IMR-90 (cell line): ENCODE measurements around the gene SIGLEC6. TPM values are rescaled to one million over a fixed set of nuclear protein-coding genes. Genes with fewer than 3 reads are reported as not detected.

Experiments
- ATAC-seq: fragments of 200-7000 bp; cut with Tn5 transposase; 2 replicates; pipeline ENCODE4 v1.9.1; 2020; ENCODE audit warnings: low read depth, mild to moderate bottlenecking, moderate library complexity
- BruUV-seq: library from RNA; stranded (reverse); fragments of 400-500 nt; replicated peaks from 2 replicates; lab custom pipeline; 2021; lab: Mats Ljungman, UMichigan
- CTCF ChIA-PET: fragments of 300-600 bp; formaldehyde crosslinking; extraction: SDS; loops from one replicate; lab custom pipeline; 2021; ENCODE audit warnings: antibody characterized with exemption; lab: Yijun Ruan, JAX
- POLR2A ChIA-PET: fragments of 300-600 bp; sonication (Branson Sonifier 250); formaldehyde crosslinking; loops from one replicate; lab custom pipeline; 2022; ENCODE audit warnings: antibody characterized with exemption; ENCODE audit not compliant: unreplicated experiment; lab: Charles Lee
- DNase-seq: peaks from one replicate; pipeline ENCODE4 v3.0.0; 2013
- H2AFZ ChIP-seq: replicated peaks from 2 replicates; pipeline ENCODE3; 2013; ENCODE audit warnings: low read length, mild to moderate bottlenecking; ENCODE audit not compliant: poor library complexity
- H2AK5ac ChIP-seq: 2 replicates; pipeline ENCODE4 v1.6.1; 2013; ENCODE audit warnings: low read depth, low read length, inconsistent platforms
- H2AK9ac ChIP-seq: replicated peaks from 2 replicates; pipeline ENCODE3; 2013; ENCODE audit warnings: mild to moderate bottlenecking, low read depth, low read length, moderate library complexity; ENCODE audit not compliant: poor library complexity
- H2BK120ac ChIP-seq: 2 replicates; pipeline ENCODE4 v1.6.1; 2013; ENCODE audit warnings: low read depth, low read length, inconsistent platforms
- H2BK15ac ChIP-seq: 3 replicates; pipeline ENCODE4 v1.6.1; 2013; ENCODE audit warnings: low read depth, low read length, inconsistent platforms
- H2BK20ac ChIP-seq: 2 replicates; pipeline ENCODE4 v1.6.1; 2013; ENCODE audit warnings: low read depth, mild to moderate bottlenecking, inconsistent platforms, low read length, moderate library complexity
- H2BK5ac ChIP-seq: 2 replicates; pipeline ENCODE4 v1.6.1; 2013; ENCODE audit warnings: mild to moderate bottlenecking, low read depth, low read length, inconsistent platforms; ENCODE audit not compliant: poor library complexity, severe bottlenecking
- H3K14ac ChIP-seq: replicated peaks from 2 replicates; pipeline ENCODE4 v1.6.1; 2013; ENCODE audit warnings: low read depth, low read length, inconsistent platforms
- H3K18ac ChIP-seq: 2 replicates; pipeline ENCODE4 v1.6.1; 2013; ENCODE audit warnings: low read depth, low read length, control low read depth
- H3K23ac ChIP-seq: 2 replicates; pipeline ENCODE4 v1.6.1; 2013; ENCODE audit warnings: low read depth, low read length, inconsistent platforms
- H3K27ac ChIP-seq: 2 replicates; pipeline ENCODE4 v1.5.1; 2013; ENCODE audit warnings: mild to moderate bottlenecking, control low read depth, low read length; ENCODE audit not compliant: insufficient read depth
- H3K27me3 ChIP-seq: 2 replicates; pipeline ENCODE4 v1.6.1; 2013; ENCODE audit warnings: low read length; ENCODE audit not compliant: control insufficient read depth, insufficient read depth
- H3K36me3 ChIP-seq: 2 replicates; pipeline ENCODE4 v1.6.1; 2013; ENCODE audit warnings: low read length, mixed read lengths; ENCODE audit not compliant: control insufficient read depth, insufficient read depth
- H3K4ac ChIP-seq: 2 replicates; pipeline ENCODE4 v1.6.1; 2013; ENCODE audit warnings: low read depth, low read length, inconsistent platforms
- H3K4me1 ChIP-seq: 2 replicates; pipeline ENCODE4 v1.6.1; 2013; ENCODE audit warnings: low read length, mixed read lengths; ENCODE audit not compliant: control insufficient read depth, insufficient read depth
- H3K4me2 ChIP-seq: 2 replicates; pipeline ENCODE4 v1.6.1; 2013; ENCODE audit warnings: low read depth, mild to moderate bottlenecking, control low read depth, low read length, moderate library complexity
- H3K4me3 ChIP-seq: 2 replicates; pipeline ENCODE4 v1.5.1; 2013; ENCODE audit warnings: low read depth, mild to moderate bottlenecking, control low read depth, low read length, moderate library complexity; ENCODE audit not compliant: insufficient read depth
- H3K56ac ChIP-seq: 2 replicates; pipeline ENCODE4 v1.6.1; 2013; ENCODE audit warnings: low read length, inconsistent platforms; ENCODE audit not compliant: insufficient read depth; ENCODE audit errors: extremely low read depth
- H3K79me1 ChIP-seq, 2 experiments: 2 replicates each; pipeline ENCODE4 v1.6.1; 2013; ENCODE audit warnings: low read length in 2 of 2, inconsistent platforms in 1 of 2, low read depth in 1 of 2
- H3K9ac ChIP-seq: 2 replicates; pipeline ENCODE4 v1.6.1; 2013; ENCODE audit warnings: low read depth, low read length, control low read depth
- H3K9me1 ChIP-seq: 2 replicates; pipeline ENCODE4 v1.6.1; 2013; ENCODE audit warnings: low read length, inconsistent platforms; ENCODE audit not compliant: insufficient read depth
- H3K9me3 ChIP-seq: 2 replicates; pipeline ENCODE4 v1.6.1; 2013; ENCODE audit warnings: low read length; ENCODE audit not compliant: control insufficient read depth, insufficient read depth
- H4K20me1 ChIP-seq: 2 replicates; pipeline ENCODE4 v1.6.1; 2013; ENCODE audit warnings: low read length, inconsistent platforms; ENCODE audit not compliant: insufficient read depth
- H4K5ac ChIP-seq: 2 replicates; pipeline ENCODE4 v1.6.1; 2013; ENCODE audit warnings: mild to moderate bottlenecking, low read depth, low read length, control low read depth
- H4K8ac ChIP-seq, 2 experiments: 2 replicates each; pipeline ENCODE4 v1.6.1; 2013; ENCODE audit warnings: low read depth in 2 of 2, low read length in 2 of 2, control low read depth in 1 of 2, inconsistent platforms in 1 of 2
- H4K91ac ChIP-seq: 2 replicates; pipeline ENCODE4 v1.6.1; 2013; ENCODE audit warnings: low read depth, low read length, inconsistent platforms; ENCODE audit not compliant: insufficient read depth
- BHLHE40 ChIP-seq: fragments of 150-350 bp; IDR thresholded peaks from 2 replicates; pipeline ENCODE4 v1.6.1; 2016; ENCODE audit warnings: mild to moderate bottlenecking, low read depth, low read length
- CEBPB ChIP-seq: IDR thresholded peaks from 2 replicates; pipeline ENCODE4 v1.6.1; 2012; ENCODE audit warnings: low read depth, low read length, improper control_type of control experiment
- MAFK ChIP-seq: IDR thresholded peaks from 2 replicates; pipeline ENCODE4 v1.6.1; 2012; ENCODE audit warnings: low read depth, low read length, improper control_type of control experiment
- MAZ ChIP-seq: IDR thresholded peaks from 2 replicates; pipeline ENCODE4 v1.6.1; 2012; ENCODE audit warnings: low read depth, mild to moderate bottlenecking, low read length, improper control_type of control experiment, moderate library complexity, borderline replicate concordance
- NFE2L2 ChIP-seq: fragments of 150-350 bp; IDR thresholded peaks from 2 replicates; pipeline ENCODE4 v1.6.1; 2016; ENCODE audit warnings: low read depth, mild to moderate bottlenecking, low read length
- POLR2A ChIP-seq: IDR thresholded peaks from 2 replicates; pipeline ENCODE4 v1.6.1; 2012; ENCODE audit warnings: mild to moderate bottlenecking, low read depth, low read length
- RAD21 ChIP-seq: IDR thresholded peaks from 2 replicates; pipeline ENCODE4 v1.6.1; 2012; ENCODE audit warnings: low read length, improper control_type of control experiment
- RFX5 ChIP-seq: IDR thresholded peaks from 2 replicates; pipeline ENCODE4 v1.8.0; 2012; ENCODE audit warnings: low read depth, mild to moderate bottlenecking, low read length, moderate library complexity
- whole genome bisulfite sequencing, 2 experiments: methylation state at CpG; one replicate each; pipeline versions ENCODE4 v1.1.5 to v1.1.7; 2013; ENCODE audit warnings: missing lambda C conversion rate in 2 of 2; ENCODE audit not compliant: insufficient read length in 1 of 2; ENCODE audit errors: extremely low coverage in 2 of 2; 5-methylcytosine and 5-hydroxymethylcytosine counted together
- dilution Hi-C: fragments of 300-500 bp; cut with HindIII; formaldehyde crosslinking; loops from one replicate; pipeline ENCODE4 v1.14.3; 2018; ENCODE audit warnings: low sequenced_read_pairs; ENCODE audit not compliant: unreplicated experiment
- in situ Hi-C: fragments of 300-500 bp; cut with MboI; formaldehyde crosslinking; loops from 3 replicates; pipeline ENCODE4 v1.14.3; 2019; ENCODE audit warnings: low sequenced_read_pairs, inconsistent platforms, mixed read lengths
- intact Hi-C: fragments of 100-400 bp; cut with micrococcal nuclease; formaldehyde crosslinking; loops from 2 replicates; pipeline ENCODE4 v1.10.0; 2022
- polyA plus RNA-seq, 3 experiments: library from polyadenylated mRNA; depleted of rRNA; stranded (reverse); fragments of >200 nt; gene quantifications; 2 replicates each; pipeline ENCODE4 v1.2.3, GENCODE V29; 2012; ENCODE audit warnings: low replicate concordance in 1 of 3
- total RNA-seq: library from RNA; depleted of rRNA; stranded (reverse); fragments of >200 nt; gene quantifications from 2 replicates; pipeline ENCODE4 v1.2.3, GENCODE V29; 2012
- TF ChIP-seq, protein P1 (sequence below): conservative IDR thresholded peaks from 2 replicates; pipeline ENCODE4 v1.5.1; 2012; ENCODE audit warnings: mild to moderate bottlenecking, low read depth, low read length, improper control_type of control experiment
- TF ChIP-seq, protein P2 (sequence below): fragments of 150-350 bp; IDR thresholded peaks from 2 replicates; pipeline ENCODE4 v1.6.1; 2016; ENCODE audit warnings: low read depth, mild to moderate bottlenecking, low read length, moderate library complexity, borderline replicate concordance
- TF ChIP-seq, protein P3 (sequence below): fragments of 150-350 bp; IDR thresholded peaks from 2 replicates; pipeline ENCODE4 v1.6.1; 2017; ENCODE audit warnings: mild to moderate bottlenecking, antibody characterized with exemption, low read length, low read depth

SIGLEC6 gene
- total and polyA plus RNA-seq, 2 of the 4 experiments (the other 2 are of a cell fraction) = not detected

DNA sequence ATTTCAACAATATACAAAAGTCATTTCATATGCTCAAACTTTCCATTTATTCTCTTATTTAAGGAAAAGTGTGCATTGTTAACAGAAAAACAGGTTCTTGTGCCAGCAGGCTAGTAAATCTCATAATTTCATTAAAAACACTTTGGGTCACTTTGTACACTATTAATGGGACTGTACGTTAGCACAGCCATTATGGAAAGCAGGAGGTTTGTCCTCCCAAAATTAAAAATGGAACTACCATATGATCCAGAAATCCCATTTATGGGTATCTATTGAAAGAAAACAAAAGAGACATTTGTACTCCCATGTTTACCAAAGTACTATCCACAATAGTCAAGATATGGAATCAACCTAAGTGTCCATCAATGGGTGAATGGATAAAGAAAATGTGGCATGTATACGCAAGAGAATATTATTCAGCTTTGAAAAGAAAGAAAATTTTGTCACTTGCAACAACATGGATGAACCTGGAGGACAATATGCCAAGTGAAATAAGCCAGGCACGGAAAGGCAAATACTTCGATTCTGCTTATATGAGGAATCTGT lies 8.4 kb upstream of the SIGLEC6 start:
- Histone ChIP-seq H2BK5ac (no peak overlapping the region), H3K9ac (no peak overlapping the region), H3K4me1 (no peaks in the 10 kb centered on the region), H3K56ac (no peak overlapping the region), H4K20me1 (no peaks in the 10 kb centered on the region), H2AFZ (no peak overlapping the region), H2AK9ac (no peak overlapping the region), H3K79me1 (no peaks in the 10 kb centered on the region), H4K8ac (no peak overlapping the region), H3K4ac (no peak overlapping the region), H3K18ac (no peak overlapping the region), H4K5ac (no peak overlapping the region), H3K9me3 (no peaks in the 10 kb centered on the region), H3K23ac (no peak overlapping the region), H2BK15ac (no peak overlapping the region), H2BK20ac (no peak overlapping the region), H3K4me2 (no peak overlapping the region), H3K36me3 (no peaks in the 10 kb centered on the region), H3K14ac (no peak overlapping the region), H2BK120ac (no peak overlapping the region), H4K91ac (no peak overlapping the region), H3K4me3 (no peak overlapping the region), H3K9me1 (no peaks in the 10 kb centered on the region), H3K27me3 (no peaks in the 10 kb centered on the region), H3K27ac (no peak overlapping the region), H2AK5ac (no peak overlapping the region)
- CTCF ChIA-PET = interaction anchor here (1.1 kb wide), 1 partner anchor 25 kb away, joined by 3 read pairs; no protein-coding TSS in a partner anchor
- DNase-seq (no peak), ATAC-seq (no peak)
- TF ChIP-seq RFX5 = no peak
- TF ChIP-seq, protein P1, sequence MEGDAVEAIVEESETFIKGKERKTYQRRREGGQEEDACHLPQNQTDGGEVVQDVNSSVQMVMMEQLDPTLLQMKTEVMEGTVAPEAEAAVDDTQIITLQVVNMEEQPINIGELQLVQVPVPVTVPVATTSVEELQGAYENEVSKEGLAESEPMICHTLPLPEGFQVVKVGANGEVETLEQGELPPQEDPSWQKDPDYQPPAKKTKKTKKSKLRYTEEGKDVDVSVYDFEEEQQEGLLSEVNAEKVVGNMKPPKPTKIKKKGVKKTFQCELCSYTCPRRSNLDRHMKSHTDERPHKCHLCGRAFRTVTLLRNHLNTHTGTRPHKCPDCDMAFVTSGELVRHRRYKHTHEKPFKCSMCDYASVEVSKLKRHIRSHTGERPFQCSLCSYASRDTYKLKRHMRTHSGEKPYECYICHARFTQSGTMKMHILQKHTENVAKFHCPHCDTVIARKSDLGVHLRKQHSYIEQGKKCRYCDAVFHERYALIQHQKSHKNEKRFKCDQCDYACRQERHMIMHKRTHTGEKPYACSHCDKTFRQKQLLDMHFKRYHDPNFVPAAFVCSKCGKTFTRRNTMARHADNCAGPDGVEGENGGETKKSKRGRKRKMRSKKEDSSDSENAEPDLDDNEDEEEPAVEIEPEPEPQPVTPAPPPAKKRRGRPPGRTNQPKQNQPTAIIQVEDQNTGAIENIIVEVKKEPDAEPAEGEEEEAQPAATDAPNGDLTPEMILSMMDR = no peak
- no peak for TF ChIP-seq RAD21
- no peak for TF ChIP-seq BHLHE40
- no peak for TF ChIP-seq MAFK
- TF ChIP-seq, protein P2, sequence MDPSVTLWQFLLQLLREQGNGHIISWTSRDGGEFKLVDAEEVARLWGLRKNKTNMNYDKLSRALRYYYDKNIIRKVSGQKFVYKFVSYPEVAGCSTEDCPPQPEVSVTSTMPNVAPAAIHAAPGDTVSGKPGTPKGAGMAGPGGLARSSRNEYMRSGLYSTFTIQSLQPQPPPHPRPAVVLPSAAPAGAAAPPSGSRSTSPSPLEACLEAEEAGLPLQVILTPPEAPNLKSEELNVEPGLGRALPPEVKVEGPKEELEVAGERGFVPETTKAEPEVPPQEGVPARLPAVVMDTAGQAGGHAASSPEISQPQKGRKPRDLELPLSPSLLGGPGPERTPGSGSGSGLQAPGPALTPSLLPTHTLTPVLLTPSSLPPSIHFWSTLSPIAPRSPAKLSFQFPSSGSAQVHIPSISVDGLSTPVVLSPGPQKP = no peak
- TF ChIP-seq, protein P3, sequence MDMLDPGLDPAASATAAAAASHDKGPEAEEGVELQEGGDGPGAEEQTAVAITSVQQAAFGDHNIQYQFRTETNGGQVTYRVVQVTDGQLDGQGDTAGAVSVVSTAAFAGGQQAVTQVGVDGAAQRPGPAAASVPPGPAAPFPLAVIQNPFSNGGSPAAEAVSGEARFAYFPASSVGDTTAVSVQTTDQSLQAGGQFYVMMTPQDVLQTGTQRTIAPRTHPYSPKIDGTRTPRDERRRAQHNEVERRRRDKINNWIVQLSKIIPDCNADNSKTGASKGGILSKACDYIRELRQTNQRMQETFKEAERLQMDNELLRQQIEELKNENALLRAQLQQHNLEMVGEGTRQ = no peak
- TF ChIP-seq POLR2A = no peak
- no peak for TF ChIP-seq NFE2L2
- no peak for TF ChIP-seq MAZ
- no peak for TF ChIP-seq CEBPB
- intact Hi-C loops = no loop called here
- dilution Hi-C loops = no loop called here
- WGBS, 2 experiments = 73% methylated on average over 3 of the region's 4 CpGs; no CpG with 5 or more reads in 1 of the 2 experiments
- POLR2A ChIA-PET = no interaction called here
- BruUV-seq = no TSS peak
- in situ Hi-C loops = no loop called here
